HCT116 (cell line): ENCODE data around the gene KREMEN2. TPM values are rescaled to one million over a fixed set of nuclear protein-coding genes. Genes with fewer than 3 reads are reported as not detected.

Source experiments
- ATAC-seq: fragments of 200-7000 bp; cut with Tn5 transposase; 2 replicates; pipeline ENCODE4 v1.9.1; 2020; ENCODE audit warnings: mild to moderate bottlenecking, moderate library complexity
- BruUV-seq: library from RNA; stranded (reverse); fragments of 400-500 nt; replicated peaks from 2 replicates; lab custom pipeline; 2021; lab: Mats Ljungman, UMichigan
- CTCF ChIA-PET: fragments of 300-600 bp; sonication (Branson Sonifier 250); formaldehyde crosslinking; loops from one replicate; lab custom pipeline; 2021; ENCODE audit warnings: antibody characterized with exemption; lab: Charles Lee
- POLR2A ChIA-PET: fragments of 300-600, 350-600 bp; sonication (Branson Sonifier 250); formaldehyde crosslinking; loops from one replicate; lab custom pipeline; 2021; ENCODE audit warnings: antibody characterized with exemption; lab: Charles Lee
- RAD21 ChIA-PET, 2 experiments: fragments of 300-600 bp; sonication (Branson Sonifier 250); formaldehyde crosslinking; loops; one replicate each; lab custom pipeline; 2023; ENCODE audit warnings: low total read pairs in 2 of 2; ENCODE audit not compliant: uncharacterized antibody in 2 of 2, unreplicated experiment in 2 of 2, low non-redundant PET in 1 of 2; lab: Charles Lee
- DNase-seq: peaks from one replicate; pipeline ENCODE4 v3.0.0-alpha.2; 2010; ENCODE audit warnings: low read depth, low spot score
- H2AFZ ChIP-seq: fragments of 200-600 bp; shearing (Covaris generic), sonication (generic); 2 replicates; pipeline ENCODE4 v1.6.1; 2017; ENCODE audit warnings: low read depth, mixed run types, mixed read lengths, antibody characterized with exemption, low read length; ENCODE audit not compliant: poor library complexity, severe bottlenecking
- H3K27ac ChIP-seq: 2 replicates; pipeline ENCODE4 v1.5.1; 2012; ENCODE audit warnings: low read depth, low read length
- H3K27me3 ChIP-seq: fragments of 200-600 bp; sonication (generic); 2 replicates; pipeline ENCODE4 v1.6.1; 2016; ENCODE audit warnings: mixed run types, low read length, mixed read lengths; ENCODE audit not compliant: insufficient read depth
- H3K36me3 ChIP-seq, 2 experiments: fragments of 200-500 bp in 1 of 2; fragments of 200-600 bp in 1 of 2; sonication (Bioruptor generic) in 1 of 2; sonication (generic) in 1 of 2; 2 replicates each; pipeline versions ENCODE4 v1.5.1 to v1.6.1; 2014 to 2016; ENCODE audit warnings: low read length in 2 of 2, inconsistent platforms in 1 of 2, mixed read lengths in 1 of 2, mixed run types in 1 of 2; ENCODE audit not compliant: insufficient read depth in 2 of 2, control insufficient read depth in 1 of 2
- H3K4me1 ChIP-seq, 2 experiments: fragments of 200-600 bp in 1 of 2; sonication (generic) in 1 of 2; 2 replicates each; pipeline versions ENCODE4 v1.5.1 to v1.6.1; 2012 to 2017; ENCODE audit warnings: low read length in 2 of 2, inconsistent platforms in 1 of 2, mild to moderate bottlenecking in 1 of 2, mixed read lengths in 1 of 2, mixed run types in 1 of 2, moderate library complexity in 1 of 2; ENCODE audit not compliant: insufficient read depth in 2 of 2, control insufficient read depth in 1 of 2
- H3K4me2 ChIP-seq: fragments of 200-600 bp; sonication (generic); 2 replicates; pipeline ENCODE4 v1.6.1; 2017; ENCODE audit warnings: mixed run types, low read length, mixed read lengths
- H3K4me3 ChIP-seq, 2 experiments: fragments of 200-600 bp in 1 of 2; sonication (generic) in 1 of 2; replicated peaks in 1 of 2; 2 replicates each; pipeline ENCODE4 v1.5.1; 2011 to 2016; ENCODE audit warnings: low read length in 2 of 2, control low read depth in 1 of 2, low read depth in 1 of 2, mild to moderate bottlenecking in 1 of 2, mixed read lengths in 1 of 2, mixed run types in 1 of 2
- H3K79me2 ChIP-seq: fragments of 200-600 bp; sonication (generic); 2 replicates; pipeline ENCODE4 v1.6.1; 2017; ENCODE audit warnings: mild to moderate bottlenecking, mixed run types, low read length, moderate library complexity, mixed read lengths; ENCODE audit not compliant: insufficient read depth
- H3K9ac ChIP-seq: fragments of 200-600 bp; sonication (generic); 2 replicates; pipeline ENCODE4 v1.6.1; 2016; ENCODE audit warnings: low read length, mixed read lengths
- H3K9me2 ChIP-seq: fragments of 200-600 bp; sonication (generic), shearing (Covaris generic); 2 replicates; pipeline ENCODE4 v1.6.1; 2017; ENCODE audit warnings: mixed run types, mild to moderate bottlenecking, moderate library complexity; ENCODE audit not compliant: insufficient read depth
- H3K9me3 ChIP-seq, 2 experiments: fragments of 200-500 bp in 1 of 2; fragments of 200-600 bp in 1 of 2; sonication (Bioruptor generic) in 1 of 2; sonication (generic) in 1 of 2; 2 replicates each; pipeline ENCODE4 v1.6.1; 2014 to 2017; ENCODE audit warnings: low read length in 2 of 2, mixed read lengths in 2 of 2, inconsistent platforms in 1 of 2, low read depth in 1 of 2, mild to moderate bottlenecking in 1 of 2, mixed run types in 1 of 2, moderate library complexity in 1 of 2; ENCODE audit not compliant: control insufficient read depth in 1 of 2, insufficient read depth in 1 of 2
- H4K20me1 ChIP-seq: fragments of 200-600 bp; sonication (generic), shearing (Covaris generic); 2 replicates; pipeline ENCODE4 v1.6.1; 2017; ENCODE audit warnings: mixed run types, mild to moderate bottlenecking, moderate library complexity; ENCODE audit not compliant: insufficient read depth
- ATF3 ChIP-seq: IDR thresholded peaks from 2 replicates; pipeline ENCODE4 v1.6.1; 2012
- CBX3 ChIP-seq: IDR thresholded peaks from 2 replicates; pipeline ENCODE4 v1.6.1; 2012; ENCODE audit warnings: low read depth
- CTCF ChIP-seq, 3 experiments: fragments of 200-600 bp in 1 of 3; sonication (generic) in 1 of 3; IDR thresholded peaks in 2 of 3; conservative IDR thresholded peaks in 1 of 3; 2 replicates each; pipeline ENCODE4 v1.5.1; 2012 to 2017; ENCODE audit warnings: low read depth in 2 of 3, low read length in 2 of 3, antibody characterized with exemption in 1 of 3, borderline replicate concordance in 1 of 3, control low read depth in 1 of 3, mild to moderate bottlenecking in 1 of 3, mixed read lengths in 1 of 3, mixed run types in 1 of 3, moderate library complexity in 1 of 3; ENCODE audit not compliant: insufficient read depth in 1 of 3
- ELF1 ChIP-seq: IDR thresholded peaks from 2 replicates; pipeline ENCODE4 v1.6.1; 2012; ENCODE audit warnings: low read depth, borderline replicate concordance
- FOSL1 ChIP-seq: IDR thresholded peaks from 2 replicates; pipeline ENCODE4 v1.6.1; 2012; ENCODE audit warnings: low read depth
- JUND ChIP-seq: IDR thresholded peaks from 2 replicates; pipeline ENCODE4 v1.6.1; 2012
- MAX ChIP-seq: IDR thresholded peaks from 2 replicates; pipeline ENCODE4 v1.6.1; 2012
- POLR2A ChIP-seq: IDR thresholded peaks from 2 replicates; pipeline ENCODE4 v1.7.0; 2011; ENCODE audit warnings: borderline replicate concordance; ENCODE audit not compliant: insufficient read depth, insufficient read length; ENCODE audit errors: extremely low read depth
- POLR2AphosphoS5 ChIP-seq: IDR thresholded peaks from 2 replicates; pipeline ENCODE4 v1.6.1; 2011; ENCODE audit warnings: mild to moderate bottlenecking, low read depth, low read length, moderate library complexity
- RAD21 ChIP-seq: IDR thresholded peaks from 2 replicates; pipeline ENCODE4 v1.6.1; 2012; ENCODE audit warnings: low read depth, mild to moderate bottlenecking
- SIN3A ChIP-seq: IDR thresholded peaks from 2 replicates; pipeline ENCODE4 v1.6.1; 2012; ENCODE audit warnings: low read depth
- SP1 ChIP-seq: IDR thresholded peaks from 2 replicates; pipeline ENCODE4 v1.6.1; 2012; ENCODE audit warnings: low read depth
- TCF7L2 ChIP-seq: IDR thresholded peaks from 2 replicates; pipeline ENCODE4 v1.7.0; 2011; ENCODE audit warnings: borderline replicate concordance, inconsistent platforms; ENCODE audit not compliant: insufficient read depth, insufficient read length; ENCODE audit errors: extremely low read depth
- ZFX ChIP-seq: fragments of 450-650 bp; IDR thresholded peaks from 2 replicates; pipeline ENCODE4 v1.6.1; 2017
- intact Hi-C: fragments of 100-400 bp; cut with micrococcal nuclease; formaldehyde crosslinking; loops from 2 replicates; pipeline ENCODE4 v1.10.0; 2022
- total RNA-seq: library from RNA; stranded (reverse); gene quantifications from one replicate; pipeline ENCODE4 v1.2.1, GENCODE V29; 2021; ENCODE audit not compliant: unreplicated experiment

Gene KREMEN2
- total RNA-seq, 1 experiment from 2014 or later = 14.1 TPM

- TF ChIP-seq SP1 (no peak), TCF7L2 (no peak), CBX3 (no peak), RAD21 (no peak), POLR2AphosphoS5 (no peak), ZFX (no peak), SIN3A (no peak), CTCF (IDR thresholded peaks at IDR 0.05 in 2 of 3, conservative IDR thresholded peaks at IDR 0.05 in 1 of 3; ENCODE audit: borderline replicate concordance in 1 of 3, insufficient read depth in 1 of 3, low read depth in 2 of 3, low read length in 2 of 3) (no peak), JUND (no peak), ELF1 (no peak), MAX (no peak), ATF3 (no peak), FOSL1 (no peak), POLR2A (no peak)
- TF ChIP-seq, all 23 proteins: peak for 0
- ChIA-PET POLR2A (interaction anchor here (1.0 kb wide), 1 partner anchor 10 kb away, joined by 4 read pairs; the partner anchor contains the start of gene KREMEN2), CTCF (no interaction called here)
These were observed 10.1 kb upstream of the KREMEN2 start for GRCh38 chr16:2953706-2954627.

More at GRCh38 chr16:2953706-2954627, 10.1 kb upstream of the KREMEN2 start:
- RAD21 ChIA-PET = no interaction called here
- Histone ChIP-seq H3K9me2 (no peaks in the 10 kb centered on the region), H3K79me2 (no peaks in the 10 kb centered on the region), H3K27me3 (no peaks in the 10 kb centered on the region), H3K4me1 (peaks cover 0 to 17% of the 10 kb centered on the region in 2 experiments; a peak in 2 of 4 replicates), H3K4me2 (no peak overlapping the region), H3K27ac (no peak overlapping the region), H3K9ac (no peak overlapping the region), H3K4me3 (no peak overlapping the region), H4K20me1 (no peaks in the 10 kb centered on the region), H3K36me3 (no peaks in the 10 kb centered on the region; a peak in 1 of 4 replicates), H3K9me3 (no peaks in the 10 kb centered on the region), H2AFZ (no peak overlapping the region)
- intact Hi-C loops = no loop called here
- no peak for DNase-seq
- BruUV-seq = no TSS peak
- no peak for ATAC-seq
